ENCODE measurements around the gene ADAMTS2. TPM values are rescaled to one million over a fixed set of nuclear protein-coding genes. Genes with fewer than 3 reads are reported as not detected.

The ADAMTS2 gene
- total RNA-seq, 1 experiment from 2014 or later, result not detected

GRCh38 chr5:179322071-179323025, 22.9 kb downstream of the ADAMTS2 start:
- Histone ChIP-seq H3K9me2 (replicated peaks; ENCODE audit: low read length) (no peaks in the 10 kb centered on the region), H3K4me1 (ENCODE audit: insufficient read depth, low read length) (no peaks in the 10 kb centered on the region), H3K27ac (ENCODE audit: low read length) (no peak overlapping the region), H3K9ac (ENCODE audit: low read length) (no peak overlapping the region), H4K20me1 (ENCODE audit: low read length) (no peaks in the 10 kb centered on the region), H3F3A (ENCODE audit: low read length, unreplicated experiment) (no peaks in the 10 kb centered on the region), H3K27me3 (ENCODE audit: low read length) (peaks cover 49% of the 10 kb centered on the region), H3K9me3 (ENCODE audit: low read length) (no peaks in the 10 kb centered on the region), H3K79me2 (ENCODE audit: low read length) (no peaks in the 10 kb centered on the region), H3K4me2 (ENCODE audit: low read length) (no peak overlapping the region), H3K4me3 (ENCODE audit: low read length) (no peak overlapping the region), H2AFZ (ENCODE audit: low read length) (no peak overlapping the region), H3K36me3 (ENCODE audit: low read depth, low read length) (no peaks in the 10 kb centered on the region)
- POLR2A ChIA-PET (ENCODE audit: unreplicated experiment), result no interaction called here
- ATAC-seq, result no peak
- no TSS peak for BruUV-seq (replicated peaks)
- TF ChIP-seq EZH2phosphoT487 (IDR thresholded peaks at IDR 0.05; ENCODE audit: borderline replicate concordance, low read length) (no peak), CTCF (conservative IDR thresholded peaks at IDR 0.05; ENCODE audit: low read depth, low read length) (no peak), EZH2 (IDR thresholded peaks at IDR 0.05; ENCODE audit: low read length, unreplicated experiment) (no peak)
- CTCF ChIA-PET, result no interaction called here
- no peak for DNase-seq
- intact Hi-C loops (cut with micrococcal nuclease), result no loop called here

- H3K27me3 ChIP-seq (ENCODE audit: low read length), result peaks cover 42% of the 10 kb centered on the region
- no peaks in the 10 kb centered on the region for H4K20me1 ChIP-seq (ENCODE audit: low read length)
These were observed 23.9 kb downstream of the ADAMTS2 start for GRCh38 chr5:179321206-179321987.

More at GRCh38 chr5:179321206-179321987, 23.9 kb downstream of the ADAMTS2 start:
- intact Hi-C loops (cut with micrococcal nuclease), result no loop called here
- ChIA-PET POLR2A (ENCODE audit: unreplicated experiment) (no interaction called here), CTCF (no interaction called here)
- no peaks in the 10 kb centered on the region for H3F3A ChIP-seq (ENCODE audit: low read length, unreplicated experiment)
- H3K9ac ChIP-seq (ENCODE audit: low read length), result no peak overlapping the region
- no TSS peak for BruUV-seq (replicated peaks)
- H3K9me2 ChIP-seq (replicated peaks; ENCODE audit: low read length), result no peaks in the 10 kb centered on the region
- H3K4me3 ChIP-seq (ENCODE audit: low read length), result no peak overlapping the region
- H3K27ac ChIP-seq (ENCODE audit: low read length), result no peak overlapping the region
- H3K4me1 ChIP-seq (ENCODE audit: insufficient read depth, low read length), result no peaks in the 10 kb centered on the region
- DNase-seq (no peak), ATAC-seq (no peak)
- H3K36me3 ChIP-seq (ENCODE audit: low read depth, low read length), result no peaks in the 10 kb centered on the region
- TF ChIP-seq EZH2 (IDR thresholded peaks at IDR 0.05; ENCODE audit: low read length, unreplicated experiment) (no peak), CTCF (conservative IDR thresholded peaks at IDR 0.05; ENCODE audit: low read depth, low read length) (no peak), EZH2phosphoT487 (IDR thresholded peaks at IDR 0.05; ENCODE audit: borderline replicate concordance, low read length) (no peak)
- no peak overlapping the region for H3K4me2 ChIP-seq (ENCODE audit: low read length)
- no peaks in the 10 kb centered on the region for H3K79me2 ChIP-seq (ENCODE audit: low read length)
- H3K9me3 ChIP-seq (ENCODE audit: low read length), result no peaks in the 10 kb centered on the region
- H2AFZ ChIP-seq (ENCODE audit: low read length), result no peak overlapping the region
